HG03571 (cell line): ENCODE data around the gene LARGE1.
"Not testable (repeated sequence)": the region's sequence is repeated elsewhere in the genome, so short reads cannot be mapped to it uniquely, and the experiment has no call there.

ENCODE experiments used
- ATAC-seq: cut with Tn5 transposase; IDR thresholded peaks from one replicate; pipeline ENCODE4 v1.9.1; 2021; ENCODE audit not compliant: unreplicated experiment

Gene LARGE1

GRCh38 chr22:33397381-33397907 lies 522.8 kb downstream of the LARGE1 start:
- no peak for ATAC-seq

GRCh38 chr22:33393432-33393831 lies 526.8 kb downstream of the LARGE1 start:
- no peak for ATAC-seq

GRCh38 chr22:33391298-33391697 lies 529.0 kb downstream of the LARGE1 start:
- ATAC-seq: no peak

GRCh38 chr22:33389936-33390335 lies 530.3 kb downstream of the LARGE1 start:
- no peak for ATAC-seq

GRCh38 chr22:33386270-33386669 lies 534.0 kb downstream of the LARGE1 start:
- ATAC-seq: no peak

GRCh38 chr22:33385611-33386010 lies 534.7 kb downstream of the LARGE1 start:
- ATAC-seq: no peak

GRCh38 chr22:33382436-33382835 lies 537.8 kb downstream of the LARGE1 start:
- ATAC-seq: no peak

GRCh38 chr22:33381531-33382406 lies 538.5 kb downstream of the LARGE1 start:
- ATAC-seq: no peak

GRCh38 chr22:33380789-33381530 lies 539.3 kb downstream of the LARGE1 start:
- no peak for ATAC-seq

- ATAC-seq: no peak
These were observed 540.4 kb downstream of the LARGE1 start for GRCh38 chr22:33379836-33380235.

GRCh38 chr22:33372875-33373274 lies 547.4 kb downstream of the LARGE1 start:
- no peak for ATAC-seq

GRCh38 chr22:33363256-33363655 lies 557.0 kb downstream of the LARGE1 start:
- ATAC-seq: not testable (repeated sequence)

- no peak for ATAC-seq
These were observed 557.6 kb downstream of the LARGE1 start for GRCh38 chr22:33362702-33363101.

GRCh38 chr22:33361581-33361980 lies 558.7 kb downstream of the LARGE1 start:
- ATAC-seq: no peak

- ATAC-seq: no peak
These were observed 562.3 kb downstream of the LARGE1 start for GRCh38 chr22:33357981-33358399.

GRCh38 chr22:33354928-33355327 lies 565.3 kb downstream of the LARGE1 start:
- no peak for ATAC-seq

GRCh38 chr22:33353502-33353901 lies 566.8 kb downstream of the LARGE1 start:
- ATAC-seq: no peak

- ATAC-seq: no peak
These were observed 567.5 kb downstream of the LARGE1 start for GRCh38 chr22:33352768-33353167.

GRCh38 chr22:33350961-33351360 lies 569.3 kb downstream of the LARGE1 start:
- ATAC-seq: no peak

GRCh38 chr22:33350491-33350890 lies 569.8 kb downstream of the LARGE1 start:
- ATAC-seq: no peak

- ATAC-seq: no peak
These were observed 573.3 kb downstream of the LARGE1 start for GRCh38 chr22:33347002-33347401.

- no peak for ATAC-seq
These were observed 578.7 kb downstream of the LARGE1 start for GRCh38 chr22:33341611-33342010.
